ENCODE data around the gene RXRA. TPM values are rescaled to one million over a fixed set of nuclear protein-coding genes. Genes with fewer than 3 reads are reported as not detected.

RXRA gene
- total RNA-seq, 1 donor from 2014 or later: 20.5 TPM

- DNase-seq: no peak
- peaks cover 1% of the 10 kb centered on the region for H3K9me3 Mint-ChIP-seq (ENCODE audit: unreplicated experiment)
- H3K4me1 Mint-ChIP-seq (ENCODE audit: low read depth, unreplicated experiment): peaks cover 25% of the 10 kb centered on the region
- H3K27me3 Mint-ChIP-seq (ENCODE audit: unreplicated experiment): peaks cover 4% of the 10 kb centered on the region
- no peaks in the 10 kb centered on the region for H3K36me3 Mint-ChIP-seq (ENCODE audit: unreplicated experiment)
- no peak overlapping the region for H3K27ac Mint-ChIP-seq (ENCODE audit: unreplicated experiment)
- TF ChIP-seq CTCF (IDR thresholded peaks at IDR 0.05; ENCODE audit: partially characterized antibody, unreplicated experiment): peak; percentile 37
- H3K4me3 Mint-ChIP-seq (ENCODE audit: unreplicated experiment): no peak overlapping the region
Measured at GRCh38 chr9:134381671-134382516, 55.6 kb downstream of the RXRA start.

GRCh38 chr9:134382733-134383132 is 56.5 kb downstream of the RXRA start:
- Mint-ChIP-seq H3K4me3 (ENCODE audit: unreplicated experiment) (no peak overlapping the region), H3K27ac (ENCODE audit: unreplicated experiment) (no peak overlapping the region), H3K36me3 (ENCODE audit: unreplicated experiment) (no peaks in the 10 kb centered on the region), H3K4me1 (ENCODE audit: low read depth, unreplicated experiment) (peaks cover 21% of the 10 kb centered on the region), H3K27me3 (ENCODE audit: unreplicated experiment) (peaks cover 4% of the 10 kb centered on the region), H3K9me3 (ENCODE audit: unreplicated experiment) (peaks cover 1% of the 10 kb centered on the region)
- TF ChIP-seq CTCF (IDR thresholded peaks at IDR 0.05; ENCODE audit: partially characterized antibody, unreplicated experiment): no peak
- DNase-seq: no peak

GRCh38 chr9:134383148-134383547 is 56.9 kb downstream of the RXRA start:
- no peak for DNase-seq
- H3K27ac Mint-ChIP-seq (ENCODE audit: unreplicated experiment): no peak overlapping the region
- no peaks in the 10 kb centered on the region for H3K36me3 Mint-ChIP-seq (ENCODE audit: unreplicated experiment)
- H3K9me3 Mint-ChIP-seq (ENCODE audit: unreplicated experiment): peaks cover 5% of the 10 kb centered on the region
- H3K4me3 Mint-ChIP-seq (ENCODE audit: unreplicated experiment): no peak overlapping the region
- no peak for TF ChIP-seq CTCF (IDR thresholded peaks at IDR 0.05; ENCODE audit: partially characterized antibody, unreplicated experiment)
- peaks cover 18% of the 10 kb centered on the region for H3K4me1 Mint-ChIP-seq (ENCODE audit: low read depth, unreplicated experiment)
- peaks cover 4% of the 10 kb centered on the region for H3K27me3 Mint-ChIP-seq (ENCODE audit: unreplicated experiment)

- DNase-seq: no peak
- no peak overlapping the region for H3K4me3 Mint-ChIP-seq (ENCODE audit: unreplicated experiment)
- H3K4me1 Mint-ChIP-seq (ENCODE audit: low read depth, unreplicated experiment): peaks cover 25% of the 10 kb centered on the region
- H3K27me3 Mint-ChIP-seq (ENCODE audit: unreplicated experiment): peaks cover 7% of the 10 kb centered on the region
- no peaks in the 10 kb centered on the region for H3K36me3 Mint-ChIP-seq (ENCODE audit: unreplicated experiment)
- TF ChIP-seq CTCF (IDR thresholded peaks at IDR 0.05; ENCODE audit: partially characterized antibody, unreplicated experiment): no peak
- H3K9me3 Mint-ChIP-seq (ENCODE audit: unreplicated experiment): peaks cover 5% of the 10 kb centered on the region
- H3K27ac Mint-ChIP-seq (ENCODE audit: unreplicated experiment): no peak overlapping the region
Measured at GRCh38 chr9:134384811-134385479, 58.7 kb downstream of the RXRA start.

- no peaks in the 10 kb centered on the region for H3K36me3 Mint-ChIP-seq (ENCODE audit: unreplicated experiment)
- peaks cover 7% of the 10 kb centered on the region for H3K27me3 Mint-ChIP-seq (ENCODE audit: unreplicated experiment)
- H3K9me3 Mint-ChIP-seq (ENCODE audit: unreplicated experiment): peaks cover 5% of the 10 kb centered on the region
- no peak overlapping the region for H3K4me3 Mint-ChIP-seq (ENCODE audit: unreplicated experiment)
- H3K27ac Mint-ChIP-seq (ENCODE audit: unreplicated experiment): no peak overlapping the region
- no peak for TF ChIP-seq CTCF (IDR thresholded peaks at IDR 0.05; ENCODE audit: partially characterized antibody, unreplicated experiment)
- no peak for DNase-seq
- H3K4me1 Mint-ChIP-seq (ENCODE audit: low read depth, unreplicated experiment): peaks cover 25% of the 10 kb centered on the region
Measured at GRCh38 chr9:134385915-134386314, 59.7 kb downstream of the RXRA start.

Measured in glutamatergic neuron (in vitro differentiated cells).